Daoy (cell line): ENCODE results near the gene UCHL1. TPM values are rescaled to one million over a fixed set of nuclear protein-coding genes. Genes with fewer than 3 reads are reported as not detected.

ENCODE experiments used
- DNase-seq: peaks from one replicate; pipeline ENCODE4 v3.0.0-alpha.2; 2015; ENCODE audit warnings: low read depth
- total RNA-seq: library from RNA; depleted of rRNA; stranded (reverse); fragments of >200 nt; shearing (Covaris generic); gene quantifications from 2 replicates; pipeline ENCODE4 v1.2.3, GENCODE V29; 2014; rRNA removed

The UCHL1 gene
- total RNA-seq, result 1,753 and 1,896 TPM in 2 replicates

- DNase-seq, result peak; percentile 97
These were observed at the start of gene UCHL1 for GRCh38 chr4:41256740-41257256. UCHL1 (plus strand) TSS chr4:41256928; CDS start chr4:41256977, 49 bp downstream.

- DNase-seq, result no peak
These were observed 49.4 kb upstream of the UCHL1 start for GRCh38 chr4:41207291-41207831.

- no peak for DNase-seq
These were observed 47.5 kb upstream of the UCHL1 start for GRCh38 chr4:41209187-41209586.

- DNase-seq, result no peak
These were observed 46.8 kb upstream of the UCHL1 start for GRCh38 chr4:41209901-41210300.

GRCh38 chr4:41211951-41212615 is 44.6 kb upstream of the UCHL1 start:
- no peak for DNase-seq

- DNase-seq, result peak; percentile 77
These were observed 44.0 kb upstream of the UCHL1 start for GRCh38 chr4:41212616-41213203.

- peak; percentile 36 for DNase-seq
These were observed 43.0 kb upstream of the UCHL1 start for GRCh38 chr4:41213625-41214135.

- peak; percentile 98 for DNase-seq
These were observed 42.4 kb upstream of the UCHL1 start, which contains the start of gene APBB2 for GRCh38 chr4:41214136-41214824. APBB2 (minus strand) TSS chr4:41214542; CDS start chr4:41033254, 181,288 bp downstream.

GRCh38 chr4:41214825-41215146 is 41.9 kb upstream of the UCHL1 start:
- DNase-seq, result no peak

GRCh38 chr4:41215155-41215554 is 41.6 kb upstream of the UCHL1 start:
- no peak for DNase-seq

- DNase-seq, result no peak
These were observed 40.8 kb upstream of the UCHL1 start for GRCh38 chr4:41215969-41216293.

- DNase-seq, result peak; percentile 84
These were observed 40.3 kb upstream of the UCHL1 start for GRCh38 chr4:41216294-41217019.

- no peak for DNase-seq
These were observed 39.8 kb upstream of the UCHL1 start for GRCh38 chr4:41217020-41217333.

GRCh38 chr4:41217374-41217773 is 39.4 kb upstream of the UCHL1 start:
- no peak for DNase-seq

- DNase-seq, result no peak
These were observed 38.0 kb upstream of the UCHL1 start for GRCh38 chr4:41218703-41219102.

GRCh38 chr4:41219421-41219950 is 37.2 kb upstream of the UCHL1 start:
- DNase-seq, result no peak

- DNase-seq, result no peak
These were observed 34.7 kb upstream of the UCHL1 start for GRCh38 chr4:41221850-41222645.

- DNase-seq, result no peak
These were observed 28.8 kb upstream of the UCHL1 start for GRCh38 chr4:41227902-41228301.

- DNase-seq, result no peak
These were observed 24.3 kb upstream of the UCHL1 start for GRCh38 chr4:41232406-41232805.

GRCh38 chr4:41232856-41233255 is 23.9 kb upstream of the UCHL1 start:
- no peak for DNase-seq

GRCh38 chr4:41236032-41236431 is 20.7 kb upstream of the UCHL1 start:
- no peak for DNase-seq
